K562 (cell line): ENCODE results near the gene FAM167B. TPM values are rescaled to one million over a fixed set of nuclear protein-coding genes. Genes with fewer than 3 reads are reported as not detected.

Source experiments
- CC2D1A ChIP-seq: fragments of 450-650 bp; IDR thresholded peaks from 2 replicates; pipeline ENCODE4 v1.6.1; 2017; ENCODE audit warnings: mild to moderate bottlenecking
- CHD1 ChIP-seq: fragments of 200-600 bp; sonication (generic); IDR thresholded peaks from one replicate; pipeline ENCODE4 v1.6.1; 2012; ENCODE audit warnings: mild to moderate bottlenecking, moderate library complexity, low read length, inconsistent platforms
- DNMT1 ChIP-seq: fragments of 450-650 bp; IDR thresholded peaks from 2 replicates; pipeline ENCODE4 v1.6.1; 2016; ENCODE audit warnings: antibody characterized with exemption, mild to moderate bottlenecking
- EHMT2 ChIP-seq: fragments of 450-650 bp; IDR thresholded peaks from 2 replicates; pipeline ENCODE4 v1.6.1; 2018; ENCODE audit warnings: antibody characterized with exemption
- HMGN3 ChIP-seq: IDR thresholded peaks from 2 replicates; pipeline ENCODE4 v1.6.1; 2011; ENCODE audit warnings: borderline replicate concordance, low read depth, mild to moderate bottlenecking, mixed read lengths, low read length; ENCODE audit not compliant: insufficient read length; ENCODE audit errors: extremely low read depth
- HNRNPLL ChIP-seq: fragments of 200-400 bp; formaldehyde crosslinking; IDR thresholded peaks from 2 replicates; pipeline ENCODE4 v1.6.1; 2017; ENCODE audit warnings: low read length, low read depth, mild to moderate bottlenecking; ENCODE audit not compliant: poor library complexity, severe bottlenecking
- KAT2B ChIP-seq: IDR thresholded peaks from one replicate; pipeline ENCODE4 v1.6.1; 2012; ENCODE audit warnings: low read depth, mild to moderate bottlenecking, control low read depth, inconsistent platforms, low read length, moderate library complexity
- MCM5 ChIP-seq: fragments of 450-650 bp; IDR thresholded peaks from 2 replicates; pipeline ENCODE4 v1.6.1; 2016; ENCODE audit warnings: low read depth
- NCOR1 ChIP-seq: fragments of 450-650 bp; IDR thresholded peaks from 2 replicates; pipeline ENCODE4 v1.6.1; 2016; ENCODE audit warnings: mild to moderate bottlenecking, moderate library complexity
- PRMT5 ChIP-seq: sonication (generic); formaldehyde crosslinking; IDR thresholded peaks from 2 replicates; pipeline ENCODE4 v1.5.0; 2020; ENCODE audit warnings: missing genetic modification reagents
- RFX7 ChIP-seq: fragments of 250-450 bp; sonication (Bioruptor Pico); IDR thresholded peaks from 2 replicates; pipeline ENCODE4 v1.5.1; 2021; ENCODE audit warnings: mild to moderate bottlenecking
- SRSF1 ChIP-seq: fragments of 200-400 bp; formaldehyde crosslinking; IDR thresholded peaks from 2 replicates; pipeline ENCODE4 v1.6.1; 2017; ENCODE audit warnings: mild to moderate bottlenecking, low read depth, low read length, moderate library complexity
- TRIM24 ChIP-seq, 2 experiments: fragments of 450-650 bp; IDR thresholded peaks; 2 replicates each; pipeline ENCODE4 v1.6.1; 2016
- ZNF133 ChIP-seq: fragments of 250-450 bp; sonication (Bioruptor Pico); IDR thresholded peaks from 2 replicates; pipeline ENCODE4 v1.4.0; 2020; ENCODE audit warnings: mild to moderate bottlenecking
- polyA plus RNA-seq, 8 experiments: library from polyadenylated mRNA; depleted of rRNA in 4 of 8; stranded (reverse) in 5 of 8; unstranded in 3 of 8; fragments of >200 nt; fragmentation: Nextera tagmentation in 2 of 8; fragmentation: Illumina TruSeq in 1 of 8; extraction: Ambion mirVana in 2 of 8; extraction: Trizol in 1 of 8; gene quantifications; 2 replicates each; pipeline versions ENCODE4 v1.2.1 to v1.2.3, GENCODE V29; 2011 to 2014; ENCODE audit warnings: inconsistent platforms in 1 of 8, missing spikeins in 1 of 8
- total RNA-seq, 7 experiments: library from RNA; depleted of rRNA in 6 of 7; stranded (reverse); fragments of >200 nt in 6 of 7; fragmentation: Illumina TruSeq in 2 of 7; extraction: Trizol in 2 of 7; gene quantifications; 2 replicates each; pipeline versions ENCODE4 v1.2.1 to v1.2.3, GENCODE V29; 2011 to 2021; ENCODE audit warnings: low replicate concordance in 1 of 7
- TF ChIP-seq, protein P1 (sequence below): IDR thresholded peaks from 3 replicates; pipeline ENCODE4 v1.6.1; 2011; ENCODE audit warnings: borderline replicate concordance, mild to moderate bottlenecking; ENCODE audit not compliant: insufficient read length, insufficient read depth
- TF ChIP-seq, protein P2 (sequence below): sonication (generic); formaldehyde crosslinking; IDR thresholded peaks from 2 replicates; pipeline ENCODE4 v1.8.1; 2023; ENCODE audit warnings: mild to moderate bottlenecking, missing genetic modification reagents, moderate library complexity
- TF ChIP-seq, protein P3 (sequence below): sonication (generic); formaldehyde crosslinking; IDR thresholded peaks from 2 replicates; pipeline ENCODE4 v1.8.1; 2022; ENCODE audit warnings: missing genetic modification reagents
- TF ChIP-seq, protein P4 (sequence below), 2 experiments: fragments of 450-650 bp in 1 of 2; sonication (generic) in 1 of 2; formaldehyde crosslinking; conservative IDR thresholded peaks; 2 replicates each; pipeline versions ENCODE4 v1.4.0 to v1.8.1; 2020 to 2022; ENCODE audit warnings: mild to moderate bottlenecking in 1 of 2, missing genetic modification reagents in 1 of 2
- TF ChIP-seq, protein P5 (sequence below): fragments of 250-450 bp; sonication (Bioruptor Pico); IDR thresholded peaks from 2 replicates; pipeline ENCODE4 v1.5.0; 2021; ENCODE audit warnings: mild to moderate bottlenecking, borderline replicate concordance
- TF ChIP-seq, protein P6 (sequence below): fragments of 200-800 bp; sonication (Bioruptor generic); IDR thresholded peaks from 2 replicates; pipeline ENCODE4 v1.6.1; 2017; ENCODE audit warnings: missing genetic modification characterization, missing compliant biosample characterization

FAM167B gene
- total and polyA plus RNA-seq, 9 of the 15 experiments (the other 6 are each of a cell fraction or from before 2014, with no cell fraction given) = not detected

DNA sequence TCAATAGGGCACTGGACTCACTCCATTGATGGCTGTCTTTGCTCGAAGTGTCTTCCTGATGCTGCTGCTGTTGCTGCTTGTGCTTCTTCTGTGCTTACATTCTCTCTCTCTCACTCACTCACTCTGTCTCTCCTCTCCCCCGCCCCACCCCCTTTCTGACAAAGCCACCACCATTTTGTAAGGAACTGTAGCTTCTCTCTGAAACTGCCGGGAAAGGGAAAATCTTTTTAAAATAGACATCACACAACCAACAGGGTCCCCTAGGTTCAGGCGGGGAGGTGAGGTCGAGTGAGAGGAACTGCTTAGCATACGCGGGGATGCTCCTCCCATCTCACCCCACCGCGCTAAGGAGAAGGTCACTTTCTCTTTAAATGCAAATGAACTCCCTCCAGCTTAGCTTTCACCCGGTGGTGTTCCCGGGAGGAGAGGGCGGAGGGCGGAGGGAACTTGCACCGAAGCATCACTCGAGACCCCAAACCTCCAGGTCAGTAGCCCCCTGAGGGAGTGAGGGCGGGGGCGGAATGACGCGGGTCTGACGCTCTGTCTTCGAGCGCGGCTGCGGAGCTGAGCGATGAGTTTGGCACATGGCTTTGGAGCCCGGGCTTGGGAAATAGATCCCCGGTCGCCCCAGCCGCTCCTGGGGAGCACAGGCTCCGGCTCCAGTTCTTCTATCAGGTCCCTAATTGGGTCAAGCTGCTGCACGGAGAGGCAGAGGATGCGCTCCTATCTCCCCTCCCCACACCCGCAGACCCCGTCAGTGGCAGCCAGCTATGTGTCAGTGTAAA is 46.6 kb upstream of the FAM167B start, which contains the start of gene CCDC28B (continued):
- TF ChIP-seq, protein P1, sequence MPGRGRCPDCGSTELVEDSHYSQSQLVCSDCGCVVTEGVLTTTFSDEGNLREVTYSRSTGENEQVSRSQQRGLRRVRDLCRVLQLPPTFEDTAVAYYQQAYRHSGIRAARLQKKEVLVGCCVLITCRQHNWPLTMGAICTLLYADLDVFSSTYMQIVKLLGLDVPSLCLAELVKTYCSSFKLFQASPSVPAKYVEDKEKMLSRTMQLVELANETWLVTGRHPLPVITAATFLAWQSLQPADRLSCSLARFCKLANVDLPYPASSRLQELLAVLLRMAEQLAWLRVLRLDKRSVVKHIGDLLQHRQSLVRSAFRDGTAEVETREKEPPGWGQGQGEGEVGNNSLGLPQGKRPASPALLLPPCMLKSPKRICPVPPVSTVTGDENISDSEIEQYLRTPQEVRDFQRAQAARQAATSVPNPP = no peak
- TF ChIP-seq CC2D1A = no peak
- TF ChIP-seq DNMT1 = no peak
- TF ChIP-seq, protein P2, sequence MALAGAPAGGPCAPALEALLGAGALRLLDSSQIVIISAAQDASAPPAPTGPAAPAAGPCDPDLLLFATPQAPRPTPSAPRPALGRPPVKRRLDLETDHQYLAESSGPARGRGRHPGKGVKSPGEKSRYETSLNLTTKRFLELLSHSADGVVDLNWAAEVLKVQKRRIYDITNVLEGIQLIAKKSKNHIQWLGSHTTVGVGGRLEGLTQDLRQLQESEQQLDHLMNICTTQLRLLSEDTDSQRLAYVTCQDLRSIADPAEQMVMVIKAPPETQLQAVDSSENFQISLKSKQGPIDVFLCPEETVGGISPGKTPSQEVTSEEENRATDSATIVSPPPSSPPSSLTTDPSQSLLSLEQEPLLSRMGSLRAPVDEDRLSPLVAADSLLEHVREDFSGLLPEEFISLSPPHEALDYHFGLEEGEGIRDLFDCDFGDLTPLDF = peak; percentile 42; the same call in 1 of the 2 replicates
- no peak for TF ChIP-seq PRMT5 (CRISPR knock-in tag)
- TF ChIP-seq ZNF133 (CRISPR knock-in tag) = no peak
- TF ChIP-seq HMGN3 = peak; percentile 29
- no peak for TF ChIP-seq RFX7 (CRISPR knock-in tag)
- TF ChIP-seq KAT2B = no peak
- no peak for TF ChIP-seq EHMT2
- TF ChIP-seq, protein P3, sequence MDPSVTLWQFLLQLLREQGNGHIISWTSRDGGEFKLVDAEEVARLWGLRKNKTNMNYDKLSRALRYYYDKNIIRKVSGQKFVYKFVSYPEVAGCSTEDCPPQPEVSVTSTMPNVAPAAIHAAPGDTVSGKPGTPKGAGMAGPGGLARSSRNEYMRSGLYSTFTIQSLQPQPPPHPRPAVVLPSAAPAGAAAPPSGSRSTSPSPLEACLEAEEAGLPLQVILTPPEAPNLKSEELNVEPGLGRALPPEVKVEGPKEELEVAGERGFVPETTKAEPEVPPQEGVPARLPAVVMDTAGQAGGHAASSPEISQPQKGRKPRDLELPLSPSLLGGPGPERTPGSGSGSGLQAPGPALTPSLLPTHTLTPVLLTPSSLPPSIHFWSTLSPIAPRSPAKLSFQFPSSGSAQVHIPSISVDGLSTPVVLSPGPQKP (CRISPR knock-in tag) = no peak
- TF ChIP-seq HNRNPLL = no peak
- TF ChIP-seq, protein P4, sequence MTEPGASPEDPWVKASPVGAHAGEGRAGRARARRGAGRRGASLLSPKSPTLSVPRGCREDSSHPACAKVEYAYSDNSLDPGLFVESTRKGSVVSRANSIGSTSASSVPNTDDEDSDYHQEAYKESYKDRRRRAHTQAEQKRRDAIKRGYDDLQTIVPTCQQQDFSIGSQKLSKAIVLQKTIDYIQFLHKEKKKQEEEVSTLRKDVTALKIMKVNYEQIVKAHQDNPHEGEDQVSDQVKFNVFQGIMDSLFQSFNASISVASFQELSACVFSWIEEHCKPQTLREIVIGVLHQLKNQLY (CRISPR knock-in tag; conservative IDR thresholded peaks at IDR 0.05) = no peak
- TF ChIP-seq NCOR1 = no peak
- TF ChIP-seq, protein P5, sequence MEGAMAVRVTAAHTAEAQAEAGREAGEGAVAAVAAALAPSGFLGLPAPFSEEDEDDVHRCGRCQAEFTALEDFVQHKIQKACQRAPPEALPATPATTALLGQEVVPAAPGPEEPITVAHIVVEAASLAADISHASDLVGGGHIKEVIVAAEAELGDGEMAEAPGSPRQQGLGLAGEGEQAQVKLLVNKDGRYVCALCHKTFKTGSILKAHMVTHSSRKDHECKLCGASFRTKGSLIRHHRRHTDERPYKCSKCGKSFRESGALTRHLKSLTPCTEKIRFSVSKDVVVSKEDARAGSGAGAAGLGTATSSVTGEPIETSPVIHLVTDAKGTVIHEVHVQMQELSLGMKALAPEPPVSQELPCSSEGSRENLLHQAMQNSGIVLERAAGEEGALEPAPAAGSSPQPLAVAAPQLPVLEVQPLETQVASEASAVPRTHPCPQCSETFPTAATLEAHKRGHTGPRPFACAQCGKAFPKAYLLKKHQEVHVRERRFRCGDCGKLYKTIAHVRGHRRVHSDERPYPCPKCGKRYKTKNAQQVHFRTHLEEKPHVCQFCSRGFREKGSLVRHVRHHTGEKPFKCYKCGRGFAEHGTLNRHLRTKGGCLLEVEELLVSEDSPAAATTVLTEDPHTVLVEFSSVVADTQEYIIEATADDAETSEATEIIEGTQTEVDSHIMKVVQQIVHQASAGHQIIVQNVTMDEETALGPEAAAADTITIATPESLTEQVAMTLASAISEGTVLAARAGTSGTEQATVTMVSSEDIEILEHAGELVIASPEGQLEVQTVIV (CRISPR knock-in tag) = no peak; the same call in 1 of the 2 replicates
- TF ChIP-seq, protein P6, sequence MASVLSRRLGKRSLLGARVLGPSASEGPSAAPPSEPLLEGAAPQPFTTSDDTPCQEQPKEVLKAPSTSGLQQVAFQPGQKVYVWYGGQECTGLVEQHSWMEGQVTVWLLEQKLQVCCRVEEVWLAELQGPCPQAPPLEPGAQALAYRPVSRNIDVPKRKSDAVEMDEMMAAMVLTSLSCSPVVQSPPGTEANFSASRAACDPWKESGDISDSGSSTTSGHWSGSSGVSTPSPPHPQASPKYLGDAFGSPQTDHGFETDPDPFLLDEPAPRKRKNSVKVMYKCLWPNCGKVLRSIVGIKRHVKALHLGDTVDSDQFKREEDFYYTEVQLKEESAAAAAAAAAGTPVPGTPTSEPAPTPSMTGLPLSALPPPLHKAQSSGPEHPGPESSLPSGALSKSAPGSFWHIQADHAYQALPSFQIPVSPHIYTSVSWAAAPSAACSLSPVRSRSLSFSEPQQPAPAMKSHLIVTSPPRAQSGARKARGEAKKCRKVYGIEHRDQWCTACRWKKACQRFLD (CRISPR knock-in tag) = no peak
- TF ChIP-seq TRIM24 (IDR thresholded peaks at IDR 0.05) = no peak
- no peak for TF ChIP-seq SRSF1
- TF ChIP-seq CHD1 = peak; percentile 27
- no peak for TF ChIP-seq MCM5
